GM10847 (cell line): ENCODE data around the gene EMID1.

Experiments
- POLR2A ChIP-seq: IDR thresholded peaks from 2 replicates; pipeline ENCODE4 v1.6.1; 2011; ENCODE audit not compliant: insufficient read length; ENCODE audit errors: extremely low read depth

Gene EMID1

GRCh38 chr22:29216011-29216872, 10.5 kb downstream of the EMID1 start:
- TF ChIP-seq POLR2A: no peak

DNA sequence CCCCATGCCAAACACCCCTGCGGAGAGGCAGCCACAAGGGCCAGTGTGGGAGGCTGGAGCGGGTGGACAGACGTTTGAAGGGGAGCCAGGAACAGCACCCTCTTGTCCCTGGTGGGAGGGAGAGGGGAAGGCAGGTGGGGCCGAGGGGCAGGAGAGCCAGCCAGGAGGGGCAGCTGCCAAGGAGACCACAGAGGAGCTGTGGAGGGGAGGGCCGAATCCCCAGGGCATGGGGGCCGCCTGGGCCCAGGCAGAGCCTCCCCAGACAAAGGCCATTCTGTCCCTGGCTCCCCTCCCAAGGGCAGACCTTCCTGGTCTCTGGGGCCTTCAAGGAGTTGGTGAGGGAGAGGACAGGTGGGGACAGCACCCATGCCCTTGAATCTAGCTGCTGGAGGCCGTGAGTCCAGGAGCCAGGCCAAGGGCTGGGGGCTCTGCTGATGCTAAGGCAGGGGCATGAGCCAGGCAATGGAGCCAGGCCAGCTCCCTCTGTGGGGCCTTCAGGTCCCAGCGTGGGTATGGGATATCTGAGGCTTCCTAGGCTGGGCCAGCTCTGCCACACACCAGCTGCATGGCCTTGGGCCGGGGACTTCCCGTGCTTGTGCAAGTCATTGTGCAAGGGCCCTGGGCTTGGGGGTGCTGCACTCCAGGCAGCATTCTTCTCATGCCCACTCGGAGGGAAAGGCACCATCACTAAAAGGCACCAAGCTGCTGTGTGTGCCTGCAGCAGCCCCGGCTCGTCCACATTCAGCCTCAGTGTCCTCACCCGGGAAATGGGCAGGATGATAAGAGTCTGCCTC, 11.4 kb downstream of the EMID1 start:
- no peak for TF ChIP-seq POLR2A

- no peak for TF ChIP-seq POLR2A
These were observed 12.4 kb downstream of the EMID1 start for GRCh38 chr22:29217827-29218757.

GRCh38 chr22:29218758-29219408, 13.2 kb downstream of the EMID1 start:
- no peak for TF ChIP-seq POLR2A

DNA sequence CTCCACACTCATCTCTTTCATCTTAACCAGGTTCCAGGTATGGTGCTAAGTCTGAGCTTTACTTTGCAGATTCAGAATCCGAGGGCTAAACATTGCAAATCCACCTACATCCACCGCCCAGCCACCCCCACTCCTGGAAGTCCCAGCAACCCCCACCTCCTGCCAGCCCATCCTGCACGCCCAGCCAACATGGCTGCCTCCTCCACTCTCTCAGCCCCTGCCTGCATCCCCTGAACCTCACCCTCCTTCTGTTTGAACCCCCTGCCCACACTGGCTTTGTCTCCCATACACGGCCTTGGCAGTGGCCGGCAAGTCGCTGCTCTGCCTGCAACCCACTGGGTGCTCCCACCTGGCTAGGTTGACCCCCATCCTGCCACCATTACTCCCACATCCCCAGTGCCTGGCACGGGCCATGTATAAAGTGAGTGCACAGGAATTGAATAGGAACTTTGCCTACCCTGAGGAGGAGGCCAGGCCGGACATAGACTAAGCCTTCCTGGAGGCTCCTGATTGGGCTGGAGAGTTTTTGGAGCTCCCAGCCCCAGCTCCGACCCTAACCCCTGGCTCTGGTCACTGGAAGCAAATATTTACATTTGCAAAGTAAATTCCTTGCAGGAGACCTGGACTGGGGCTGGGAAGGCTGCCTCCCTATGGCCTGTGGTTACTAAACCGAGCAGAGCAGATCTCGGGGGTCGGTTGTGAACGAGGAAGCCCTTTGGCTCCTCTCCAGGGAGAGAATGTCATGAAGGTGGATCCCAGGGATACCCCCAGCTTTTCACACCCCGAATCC, 14.4 kb downstream of the EMID1 start:
- TF ChIP-seq POLR2A: no peak

DNA sequence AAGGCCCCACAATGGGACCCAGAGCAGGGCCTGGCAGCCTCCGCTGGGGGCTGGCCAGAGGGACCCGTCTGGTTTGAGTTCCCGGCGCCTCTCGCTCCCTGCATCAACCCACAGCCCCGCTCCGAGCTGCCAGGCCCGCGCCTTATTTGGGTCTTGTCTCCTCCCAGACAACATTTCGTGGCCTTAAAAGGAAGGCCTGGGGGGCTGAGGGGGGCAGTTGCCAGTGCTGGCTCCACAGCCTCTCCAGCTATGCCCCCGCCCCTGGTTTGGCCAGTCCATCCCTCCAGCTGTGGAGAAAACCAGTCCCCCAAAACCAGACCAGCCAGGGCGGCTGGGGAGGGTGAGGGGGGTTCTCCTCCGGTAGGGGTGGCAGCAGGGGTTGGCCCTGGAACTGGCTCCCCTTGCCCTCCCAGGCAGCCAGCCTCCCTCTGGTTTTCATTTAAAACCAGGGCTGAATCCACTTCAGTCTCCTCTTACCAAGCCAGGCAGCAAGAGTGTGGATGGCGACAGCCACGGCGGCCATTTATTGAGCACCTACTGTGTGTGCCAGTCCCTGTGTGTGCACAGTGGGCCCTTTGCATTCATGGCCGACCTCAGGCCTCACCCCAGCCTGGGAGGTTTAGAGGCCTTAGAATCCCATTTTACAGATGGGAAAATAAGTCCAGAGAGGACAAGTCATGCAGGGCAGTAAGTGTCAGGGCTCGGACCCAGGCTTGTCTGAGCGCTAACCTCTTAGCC, 18.6 kb downstream of the EMID1 start:
- TF ChIP-seq POLR2A: no peak

DNA sequence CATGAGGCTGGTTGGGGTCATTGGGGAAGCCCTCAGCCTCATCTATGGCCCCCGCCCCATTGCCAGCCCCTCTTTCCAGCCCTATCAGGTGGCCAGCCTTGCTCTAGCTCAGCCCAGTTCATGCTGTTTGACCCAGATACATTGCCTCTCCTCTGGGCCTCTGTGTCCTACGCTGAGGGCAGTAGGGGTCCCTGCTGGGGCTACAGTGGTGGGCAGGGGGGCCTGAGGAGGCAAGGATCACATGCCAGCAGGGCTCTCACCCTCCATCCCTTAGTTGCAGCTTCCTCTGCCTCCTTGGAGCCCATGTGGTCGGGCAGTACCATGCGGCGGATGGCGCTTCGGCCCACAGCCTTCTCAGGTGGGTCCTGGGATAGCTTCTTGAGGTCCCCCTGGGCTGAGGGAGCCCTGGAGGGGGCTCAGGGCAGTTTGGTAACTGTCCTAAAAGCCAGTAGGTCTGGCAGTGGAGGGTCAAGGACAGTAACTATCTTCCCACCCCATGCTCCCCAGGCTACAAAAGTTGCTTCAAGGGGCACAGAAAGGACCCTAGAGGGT, 19.2 kb downstream of the EMID1 start:
- no peak for TF ChIP-seq POLR2A

DNA sequence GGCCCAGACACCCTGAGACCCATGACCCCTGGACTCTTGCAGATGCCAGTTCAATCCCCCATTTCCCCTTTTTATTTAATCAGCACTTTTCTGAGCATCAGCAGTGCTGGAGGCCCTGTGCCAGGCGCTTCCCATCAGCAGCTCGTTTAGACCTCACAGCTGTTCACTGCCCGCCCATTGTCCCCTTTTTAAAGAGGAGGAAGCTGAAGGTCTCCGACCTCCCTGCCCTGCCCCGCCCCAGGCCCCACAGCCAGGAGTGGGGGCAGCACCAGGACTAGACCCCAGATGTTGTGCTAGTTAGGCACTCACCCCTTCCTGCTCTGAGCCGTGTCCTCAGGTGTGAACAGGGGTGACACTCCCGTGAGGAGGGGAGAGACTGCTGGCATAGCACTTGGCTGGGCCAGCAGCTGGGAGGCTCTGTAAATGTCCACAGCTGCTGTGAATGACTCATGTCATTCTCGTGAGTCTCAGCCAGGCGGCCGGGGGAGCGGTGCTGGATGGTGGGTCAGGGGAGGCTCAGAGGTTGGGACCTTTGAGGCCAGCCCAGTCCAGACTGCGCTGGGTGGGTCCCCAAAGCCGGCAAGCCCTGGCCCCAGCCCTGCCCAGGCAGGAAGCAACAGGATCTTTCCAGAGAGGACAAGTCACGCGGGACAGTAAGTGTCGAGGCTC, 19.9 kb downstream of the EMID1 start:
- no peak for TF ChIP-seq POLR2A

GRCh38 chr22:29226351-29226981, 20.8 kb downstream of the EMID1 start:
- TF ChIP-seq POLR2A: no peak

DNA sequence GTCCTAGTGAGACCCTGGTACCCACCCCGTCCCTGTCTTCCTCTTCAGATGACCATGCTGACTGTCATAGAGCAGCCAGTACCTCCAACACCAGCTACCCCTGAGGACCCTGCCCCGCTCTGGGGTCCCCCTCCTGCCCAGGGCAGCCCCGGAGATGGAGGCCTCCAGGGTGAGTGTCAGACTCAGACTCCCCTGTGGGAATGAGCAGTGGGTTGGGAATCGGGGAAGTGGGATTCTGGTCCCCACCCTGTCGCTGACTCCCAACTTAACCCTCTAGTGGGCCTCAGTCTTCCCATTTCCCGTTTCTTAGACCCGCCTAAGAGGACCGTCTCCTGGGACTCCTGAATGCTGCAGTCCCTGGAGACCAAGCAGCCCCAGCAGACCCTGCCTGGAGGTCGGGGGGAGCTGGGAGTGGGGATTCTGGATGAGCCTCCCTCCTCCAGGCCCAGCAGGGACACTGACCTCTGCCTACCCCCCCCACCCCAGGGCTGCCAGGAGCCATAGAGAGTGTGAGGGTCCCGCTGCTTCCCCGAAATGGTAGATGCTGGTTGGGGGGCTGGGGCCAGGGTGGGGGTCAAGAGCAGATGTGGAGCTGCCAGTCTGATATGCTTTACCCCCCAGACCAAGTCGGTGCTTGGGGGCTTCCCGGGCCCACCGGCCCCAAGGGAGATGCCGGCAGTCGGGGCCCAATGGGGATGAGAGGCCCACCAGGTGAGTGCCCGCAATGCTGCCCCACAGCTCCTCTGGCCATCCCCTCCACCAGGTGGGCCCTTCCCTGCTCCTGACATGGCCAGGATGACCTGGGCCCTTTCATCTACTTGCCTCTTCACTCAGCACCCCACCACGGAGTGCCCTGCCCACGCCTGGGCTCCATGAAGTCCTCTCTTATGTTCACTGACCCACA, 25.5 kb downstream of the EMID1 start:
- TF ChIP-seq POLR2A: no peak

GRCh38 chr22:29231971-29232959, 26.6 kb downstream of the EMID1 start:
- TF ChIP-seq POLR2A: no peak
